Measurements from ENCODE around the gene NDRG3. TPM values are rescaled to one million over a fixed set of nuclear protein-coding genes. Genes with fewer than 3 reads are reported as not detected.

Gene NDRG3
- total and polyA plus RNA-seq, 2 of the 8 experiments (the other 6 are each of a cell fraction or from before 2014, with no cell fraction given) = 25.7 to 32.3 TPM

GRCh38 chr20:36709126-36709525 lies 36.8 kb downstream of the NDRG3 start:
- H4K20me1 ChIP-seq (replicated peaks in 1 of 2; ENCODE audit: control insufficient read depth in 1 of 2, insufficient read depth in 2 of 2, low read length in 2 of 2) = no peaks in the 10 kb centered on the region
- no peak overlapping the region for H2BK120ac ChIP-seq (replicated peaks; ENCODE audit: low read depth, low read length)
- H4K91ac ChIP-seq (replicated peaks; ENCODE audit: insufficient read length, low read length) = no peak overlapping the region
- H4K8ac ChIP-seq (ENCODE audit: extremely low read depth, insufficient read depth, low read length) = no peak overlapping the region
- no peak overlapping the region for H2BK12ac ChIP-seq (ENCODE audit: low read depth, low read length)
- H2BK20ac ChIP-seq (ENCODE audit: low read length) = no peak overlapping the region
- no peak overlapping the region for H3K27ac ChIP-seq (ENCODE audit: low read depth, low read length)
- H3K4me2 ChIP-seq (ENCODE audit: insufficient read depth in 1 of 2, low read depth in 2 of 2, low read length in 2 of 2) = no peak overlapping the region
- H3K79me1 ChIP-seq (ENCODE audit: low read depth, low read length) = no peaks in the 10 kb centered on the region
- H2BK15ac ChIP-seq (ENCODE audit: low read length) = no peak overlapping the region
- H2AFZ ChIP-seq (ENCODE audit: low read length) = no peak overlapping the region
- H3K9me3 ChIP-seq (ENCODE audit: insufficient read depth in 2 of 2, low read depth in 1 of 2, low read length in 1 of 2) = no peaks in the 10 kb centered on the region
- no peaks in the 10 kb centered on the region for H3K36me3 ChIP-seq (ENCODE audit: control insufficient read depth in 2 of 4, insufficient read depth in 4 of 4, low read length in 3 of 4)
- H3K27me3 ChIP-seq (replicated peaks in 1 of 4; ENCODE audit: control insufficient read depth in 3 of 4, extremely low read depth in 1 of 4, insufficient read depth in 3 of 4, low read length in 3 of 4) = no peaks in the 10 kb centered on the region
- no peaks in the 10 kb centered on the region for H3K23me2 ChIP-seq (ENCODE audit: low read depth, low read length)
- no peak overlapping the region for H3K18ac ChIP-seq (ENCODE audit: extremely low read depth, low read length)
- no peak overlapping the region for H3K4ac ChIP-seq (replicated peaks; ENCODE audit: insufficient read length, low read depth, low read length)
- H4K5ac ChIP-seq (ENCODE audit: insufficient read length, low read depth, low read length) = no peak overlapping the region
- no peak overlapping the region for H3K14ac ChIP-seq (ENCODE audit: insufficient read length)
- H3K23ac ChIP-seq (ENCODE audit: insufficient read length) = no peak overlapping the region
- H2AK5ac ChIP-seq (ENCODE audit: low read depth, low read length) = no peak overlapping the region
- no peaks in the 10 kb centered on the region for H3K4me1 ChIP-seq (replicated peaks in 1 of 4; ENCODE audit: control insufficient read depth in 3 of 4, insufficient read depth in 4 of 4, low read length in 3 of 4)
- H2BK5ac ChIP-seq (ENCODE audit: low read depth, low read length) = no peak overlapping the region
- ChIA-PET POLR2A (ENCODE audit: partially characterized antibody) (no interaction called here), CTCF (ENCODE audit: partially characterized antibody) (interaction anchor here (0.6 kb wide), 1 partner anchor 35 kb away, joined by 3 read pairs; no protein-coding TSS in a partner anchor)
- no peak for TF ChIP-seq RAD21 (IDR thresholded peaks at IDR 0.05 in 1 of 2, conservative IDR thresholded peaks at IDR 0.05 in 1 of 2; ENCODE audit: low read depth in 2 of 2, low read length in 2 of 2)
- no peak overlapping the region for H3K4me3 ChIP-seq (ENCODE audit: extremely low read depth in 1 of 4, insufficient read depth in 2 of 4, low read depth in 3 of 4, low read length in 4 of 4)
- DNase-seq (ENCODE audit: low read depth in 1 of 2, low spot score in 2 of 2) (no peak), FAIRE-seq (no peak)
- H3K56ac ChIP-seq (replicated peaks; ENCODE audit: insufficient read length, low read depth, low read length) = no peak overlapping the region
- WGBS, 2 experiments (ENCODE audit: extremely low coverage in 1 of 2, insufficient coverage in 1 of 2, insufficient read length in 1 of 2, insufficient replicate concordance in 2 of 2, low coverage in 1 of 2, low lambda C conversion rate in 2 of 2, missing lambda C conversion rate in 1 of 2) = 91% methylated on average over 5 of the region's 5 CpGs; no CpG with 5 or more reads in 1 of the 2 experiments
- H3K79me2 ChIP-seq (ENCODE audit: control insufficient read depth in 1 of 2, insufficient read depth in 2 of 2, low read length in 2 of 2) = no peaks in the 10 kb centered on the region
- no peak overlapping the region for H3K9ac ChIP-seq (replicated peaks in 1 of 4; ENCODE audit: extremely low read depth in 1 of 4, low read depth in 3 of 4, low read length in 3 of 4)

All from H1 (cell line).